Nucleus accumbens (tissue), 56 donors: ENCODE results near the gene CFAP77.
A peak's percentile ranks its signal among the peaks of the same experiment; 100 is the strongest.

Experiments used
- DNase-seq, 56 donors: peaks; one replicate each; lab custom pipeline; 2025; lab: John Stamatoyannopoulos, UW

CFAP77 gene

GRCh38 chr9:132407196-132407595 is 2.8 kb upstream of the CFAP77 start:
- no peak for DNase-seq

- no peak for DNase-seq
Measured at GRCh38 chr9:132408521-132408920, 1.5 kb upstream of the CFAP77 start.

GRCh38 chr9:132410642-132411041 is 631 bp downstream of the CFAP77 start:
- DNase-seq: no peak

DNA sequence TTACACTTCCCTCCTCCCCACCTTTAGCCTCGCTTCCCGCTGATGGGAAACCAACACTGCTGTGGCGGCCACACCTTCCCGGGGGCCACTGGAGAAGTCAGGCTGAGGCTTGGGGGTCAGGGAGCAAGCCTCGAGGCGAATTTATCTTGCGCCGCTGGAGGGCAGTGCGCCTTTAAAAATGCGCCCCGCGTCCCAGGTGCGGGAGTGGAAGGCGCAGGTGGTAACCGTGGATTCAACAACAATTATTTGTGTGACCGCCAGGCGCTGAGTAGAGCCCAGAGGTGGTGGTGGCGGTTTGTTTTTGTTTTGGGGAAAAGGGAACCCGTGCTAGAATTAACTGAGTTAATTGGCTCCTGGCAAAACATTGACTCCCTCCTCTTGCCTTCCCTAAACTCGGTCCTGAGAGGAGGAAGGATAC is 1.1 kb downstream of the CFAP77 start:
- peak in 14 of 56 donors; percentile 1 to 43 (median 10) for DNase-seq

GRCh38 chr9:132412089-132412488 is 2.1 kb downstream of the CFAP77 start:
- DNase-seq: no peak

- no peak for DNase-seq
Measured at GRCh38 chr9:132413926-132414325, 3.9 kb downstream of the CFAP77 start.

- no peak for DNase-seq
Measured at GRCh38 chr9:132414731-132415130, 4.7 kb downstream of the CFAP77 start.

GRCh38 chr9:132415181-132415580 is 5.2 kb downstream of the CFAP77 start:
- DNase-seq: no peak

GRCh38 chr9:132418726-132419363 is 8.8 kb downstream of the CFAP77 start:
- DNase-seq: no peak

GRCh38 chr9:132422574-132422973 is 12.6 kb downstream of the CFAP77 start:
- no peak for DNase-seq

DNA sequence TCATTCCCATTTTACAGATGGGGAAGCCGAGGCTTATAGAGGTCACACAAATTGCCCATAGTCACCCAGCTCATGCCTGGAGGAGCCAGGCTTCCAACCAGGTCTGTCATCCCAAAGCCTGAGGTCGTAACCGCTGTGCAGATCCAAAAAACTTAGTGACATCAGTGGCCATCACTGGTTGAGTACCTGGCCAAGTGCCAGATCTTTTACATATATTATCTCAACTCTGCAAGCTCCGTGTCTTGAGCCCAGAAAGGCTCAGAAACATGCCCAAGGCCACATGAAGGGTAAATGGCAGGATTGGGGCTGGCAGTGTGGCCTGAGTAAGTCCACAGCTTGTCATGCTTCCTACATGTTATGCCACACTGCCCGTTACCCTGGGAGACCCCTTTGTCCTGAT is 13.5 kb downstream of the CFAP77 start:
- DNase-seq: no peak

- DNase-seq: no peak
Measured at GRCh38 chr9:132424857-132425674, 15.1 kb downstream of the CFAP77 start.

DNA sequence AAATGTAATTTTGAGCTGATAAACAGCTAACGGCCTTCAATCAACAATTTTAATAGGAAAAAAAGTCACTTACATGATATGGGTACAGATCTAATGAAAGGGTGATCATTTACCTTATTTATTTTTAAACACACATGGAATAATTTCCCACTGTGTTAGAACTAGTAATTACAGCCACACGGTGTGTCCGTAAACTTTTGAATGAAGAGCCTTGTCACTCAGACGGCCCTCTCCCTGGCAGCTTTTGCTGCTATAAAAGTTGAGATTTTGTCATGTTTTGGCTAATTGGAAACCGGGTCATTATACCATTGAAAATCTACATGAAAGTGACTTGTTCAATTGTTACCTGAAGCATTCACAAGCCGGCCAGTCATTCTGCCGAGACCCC is 15.7 kb downstream of the CFAP77 start:
- DNase-seq: no peak

DNA sequence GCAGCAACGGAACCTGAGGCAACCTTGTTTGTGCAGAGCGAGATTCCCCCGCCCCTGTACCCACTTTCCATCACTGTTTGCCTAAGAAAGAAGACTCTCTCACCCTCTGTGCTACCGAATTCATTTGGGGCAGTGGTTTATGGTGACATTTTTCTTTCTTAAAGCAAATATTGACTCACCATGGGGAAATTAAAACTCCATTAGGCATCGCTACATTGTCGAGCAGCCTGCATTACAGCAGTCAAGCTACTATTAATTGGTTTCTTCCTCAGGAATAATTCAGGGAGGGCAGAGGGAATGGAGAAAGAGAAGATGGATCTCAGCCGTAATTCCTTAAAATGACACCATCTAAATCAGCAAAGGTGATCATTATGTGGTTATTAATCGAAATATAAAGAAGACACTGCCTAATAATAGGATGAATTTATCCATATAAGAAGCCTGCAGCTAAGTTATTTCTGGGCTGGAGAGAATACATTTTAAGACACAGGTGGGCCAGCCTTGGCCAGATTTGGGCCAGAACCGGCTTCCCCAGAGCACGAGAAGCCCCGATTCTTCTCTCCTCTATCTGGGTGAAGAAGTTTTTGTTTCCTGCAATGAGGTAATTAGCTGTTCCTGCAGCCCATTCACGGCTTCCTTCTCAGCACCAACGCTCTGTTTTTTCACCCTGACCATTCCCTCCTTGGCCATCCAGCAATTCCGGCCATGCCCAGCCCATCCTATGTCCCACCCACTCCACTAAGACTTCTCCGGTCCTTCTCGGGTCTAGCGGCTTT is 16.8 kb downstream of the CFAP77 start:
- no peak for DNase-seq

DNA sequence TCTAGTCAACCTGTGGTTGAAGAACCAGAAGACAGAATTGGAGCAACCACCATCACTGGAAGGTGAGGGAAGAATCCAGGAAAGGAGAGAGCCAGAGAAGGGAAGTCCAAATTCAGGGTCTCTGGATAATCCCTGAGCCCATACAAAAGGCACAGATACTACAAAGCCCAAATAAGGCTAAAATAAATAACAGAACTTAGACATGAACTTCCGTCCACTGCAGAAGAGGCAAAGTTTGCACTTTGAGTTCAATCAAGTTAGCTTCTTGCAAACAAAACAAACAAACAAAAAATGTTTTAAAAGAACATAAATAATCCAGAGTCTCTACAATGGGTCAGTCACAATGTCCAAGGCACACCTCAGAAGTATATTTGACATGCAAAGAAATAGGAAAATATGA is 21.0 kb downstream of the CFAP77 start:
- DNase-seq: no peak

DNA sequence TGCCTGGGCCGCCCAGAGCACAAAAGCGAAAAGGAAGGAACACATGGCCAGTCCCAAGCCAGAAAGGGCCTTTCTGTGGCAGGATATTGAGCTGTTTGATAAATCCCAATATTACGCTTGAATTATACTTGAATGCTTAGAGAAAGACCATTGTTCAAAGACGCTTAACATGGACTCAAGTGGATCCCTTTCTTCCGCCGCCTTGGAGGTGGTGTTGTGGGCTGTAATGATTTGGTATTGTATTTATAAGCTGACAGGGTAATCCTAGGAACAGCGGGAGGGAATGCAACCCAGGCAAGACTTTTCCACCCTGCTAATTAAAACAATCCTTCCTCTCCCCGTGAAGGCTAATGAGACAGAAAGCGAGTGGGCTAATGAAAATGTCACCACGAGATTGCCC is 24.9 kb downstream of the CFAP77 start:
- no peak for DNase-seq

GRCh38 chr9:132439153-132439552 is 29.1 kb downstream of the CFAP77 start:
- DNase-seq: no peak

- DNase-seq: no peak
Measured at GRCh38 chr9:132440735-132441134, 30.7 kb downstream of the CFAP77 start.

GRCh38 chr9:132441404-132441803 is 31.4 kb downstream of the CFAP77 start:
- DNase-seq: no peak

- DNase-seq: no peak
Measured at GRCh38 chr9:132443951-132444607, 34.1 kb downstream of the CFAP77 start.

- DNase-seq: no peak
Measured at GRCh38 chr9:132446887-132447286, 36.9 kb downstream of the CFAP77 start.
